ENCODE measurements around the gene CDK2. TPM values are rescaled to one million over a fixed set of nuclear protein-coding genes. Genes with fewer than 3 reads are reported as not detected.

The CDK2 gene
- total RNA-seq, 1 donor from 2014 or later, result 46.5 TPM

GRCh38 chr12:55927588-55928502 lies 38.8 kb upstream of the CDK2 start, which contains the start of gene PYM1:
Gene PYM1 (minus strand): TSS chr12:55927894. CDS start chr12:55927761, 133 bp downstream.
- Mint-ChIP-seq H3K27me3 (ENCODE audit: insufficient read depth, low read depth) (peaks cover 15% of the 10 kb centered on the region), H3K4me1 (peaks cover 41% of the 10 kb centered on the region), H3K27ac (peak within 1 kb of the TSS; percentile 95), H3K4me3 (peak within 1 kb of the TSS; percentile 99), H3K9me3 (no peaks in the 10 kb centered on the region), H3K36me3 (peaks cover 4% of the 10 kb centered on the region)
- peaks cover 65% of the 10 kb centered on the region for H3F3A ChIP-seq (ENCODE audit: low read depth)
- H3K27ac ChIP-seq, result peak within 1 kb of the TSS; percentile 93
- TF ChIP-seq, protein P1, sequence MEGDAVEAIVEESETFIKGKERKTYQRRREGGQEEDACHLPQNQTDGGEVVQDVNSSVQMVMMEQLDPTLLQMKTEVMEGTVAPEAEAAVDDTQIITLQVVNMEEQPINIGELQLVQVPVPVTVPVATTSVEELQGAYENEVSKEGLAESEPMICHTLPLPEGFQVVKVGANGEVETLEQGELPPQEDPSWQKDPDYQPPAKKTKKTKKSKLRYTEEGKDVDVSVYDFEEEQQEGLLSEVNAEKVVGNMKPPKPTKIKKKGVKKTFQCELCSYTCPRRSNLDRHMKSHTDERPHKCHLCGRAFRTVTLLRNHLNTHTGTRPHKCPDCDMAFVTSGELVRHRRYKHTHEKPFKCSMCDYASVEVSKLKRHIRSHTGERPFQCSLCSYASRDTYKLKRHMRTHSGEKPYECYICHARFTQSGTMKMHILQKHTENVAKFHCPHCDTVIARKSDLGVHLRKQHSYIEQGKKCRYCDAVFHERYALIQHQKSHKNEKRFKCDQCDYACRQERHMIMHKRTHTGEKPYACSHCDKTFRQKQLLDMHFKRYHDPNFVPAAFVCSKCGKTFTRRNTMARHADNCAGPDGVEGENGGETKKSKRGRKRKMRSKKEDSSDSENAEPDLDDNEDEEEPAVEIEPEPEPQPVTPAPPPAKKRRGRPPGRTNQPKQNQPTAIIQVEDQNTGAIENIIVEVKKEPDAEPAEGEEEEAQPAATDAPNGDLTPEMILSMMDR (IDR thresholded peaks at IDR 0.05), result no peak
- TF ChIP-seq EZH2phosphoT487 (IDR thresholded peaks at IDR 0.05) (no peak), EZH2 (IDR thresholded peaks at IDR 0.05) (no peak)
- H3K4me3 ChIP-seq, result peak within 1 kb of the TSS; percentile 94
- H2AFZ ChIP-seq (replicated peaks), result peak within 1 kb of the TSS; percentile 86
- peaks cover 6% of the 10 kb centered on the region for H3K36me3 ChIP-seq
- peak; percentile 92 for DNase-seq (ENCODE audit: low spot score)
- H4K20me1 ChIP-seq (ENCODE audit: low read depth), result peaks cover 37% of the 10 kb centered on the region
- H3K27me3 ChIP-seq, result peaks cover 18% of the 10 kb centered on the region
- peak within 1 kb of the TSS; percentile 86 for H3K9ac ChIP-seq
- peaks cover 9% of the 10 kb centered on the region for H3K4me1 ChIP-seq
- H3K79me2 ChIP-seq (ENCODE audit: low read depth), result peaks cover 51% of the 10 kb centered on the region
- no peaks in the 10 kb centered on the region for H3K9me3 ChIP-seq (ENCODE audit: low read depth)
- peak within 1 kb of the TSS; percentile 97 for H3K4me2 ChIP-seq

DNA sequence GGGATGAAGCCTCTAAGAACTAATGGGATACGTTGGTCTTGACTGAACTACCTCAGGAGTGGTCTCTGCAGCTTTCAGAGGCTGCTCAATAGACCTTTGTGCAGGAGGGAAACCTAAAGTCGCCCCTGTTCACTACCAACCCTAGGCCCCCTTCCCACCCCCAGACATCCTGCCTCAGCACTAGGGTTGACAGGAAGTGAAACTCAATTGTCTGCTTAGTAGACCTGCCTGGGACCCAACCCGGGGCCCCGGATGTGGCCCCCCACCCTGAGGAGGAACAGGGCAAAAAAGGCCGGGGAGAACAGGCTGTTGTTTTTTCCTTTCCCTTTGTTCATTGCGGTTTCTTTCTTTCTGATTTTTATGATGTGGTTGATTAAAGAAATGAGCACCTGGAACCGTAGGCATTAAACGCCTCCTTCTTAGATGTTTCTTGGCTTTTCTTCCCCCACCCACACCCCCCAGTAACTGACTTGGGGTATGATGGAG lies 37.3 kb upstream of the CDK2 start:
- H3K36me3 Mint-ChIP-seq, result peaks cover 1% of the 10 kb centered on the region
- TF ChIP-seq EZH2phosphoT487 (IDR thresholded peaks at IDR 0.05) (no peak), EZH2 (IDR thresholded peaks at IDR 0.05) (no peak)
- no peak overlapping the region for H3K4me2 ChIP-seq
- peak overlapping the region; percentile 99 for H3K4me3 Mint-ChIP-seq
- peaks cover 23% of the 10 kb centered on the region for H4K20me1 ChIP-seq (ENCODE audit: low read depth)
- H3K27ac ChIP-seq, result no peak overlapping the region
- H3K4me1 Mint-ChIP-seq, result peaks cover 38% of the 10 kb centered on the region
- peaks cover 57% of the 10 kb centered on the region for H3F3A ChIP-seq (ENCODE audit: low read depth)
- no peak overlapping the region for H3K9ac ChIP-seq
- H3K79me2 ChIP-seq (ENCODE audit: low read depth), result peaks cover 36% of the 10 kb centered on the region
- peaks cover 26% of the 10 kb centered on the region for H3K27me3 Mint-ChIP-seq (ENCODE audit: insufficient read depth, low read depth)
- H2AFZ ChIP-seq (replicated peaks), result no peak overlapping the region
- no peaks in the 10 kb centered on the region for H3K9me3 ChIP-seq (ENCODE audit: low read depth)
- no peaks in the 10 kb centered on the region for H3K9me3 Mint-ChIP-seq
- peak overlapping the region; percentile 31 for H3K27ac Mint-ChIP-seq
- H3K4me3 ChIP-seq, result no peak overlapping the region
- DNase-seq (ENCODE audit: low spot score), result no peak
- peaks cover 33% of the 10 kb centered on the region for H3K27me3 ChIP-seq
- peaks cover 6% of the 10 kb centered on the region for H3K36me3 ChIP-seq
- H3K4me1 ChIP-seq, result peaks cover 9% of the 10 kb centered on the region

DNA sequence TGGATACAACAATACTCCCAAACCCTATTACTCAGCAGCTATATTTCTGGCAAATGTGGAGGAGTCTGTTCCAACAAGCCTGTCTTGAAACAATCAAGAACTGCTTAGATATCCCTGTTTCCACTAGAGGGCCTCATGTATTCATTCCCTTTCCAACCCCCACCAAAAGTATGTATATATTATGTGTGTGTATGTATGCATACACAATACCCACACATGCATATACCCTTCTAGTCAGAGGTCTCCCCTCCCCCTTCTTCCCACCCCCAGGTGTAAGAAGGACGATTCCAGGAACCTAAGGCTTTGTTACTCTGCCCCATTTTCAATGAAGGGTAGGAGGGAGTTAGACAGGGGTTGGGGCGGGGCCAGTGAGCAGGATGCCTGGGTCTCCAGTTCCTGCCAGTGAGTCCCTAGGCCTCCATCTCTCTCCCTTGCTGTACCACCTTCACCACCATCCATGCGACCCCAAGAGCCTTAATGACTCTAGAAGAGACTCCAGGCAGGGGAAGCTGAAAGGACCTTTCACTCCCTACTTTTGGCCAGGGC lies 35.8 kb upstream of the CDK2 start, which contains the start of gene DGKA:
Gene DGKA (plus strand): TSS at position 392 of the 546 bp plus-strand sequence. CDS start 5,342 bp downstream, outside the sequence.
- peak within 1 kb of the TSS; percentile 97 for H3K4me2 ChIP-seq
- Mint-ChIP-seq H3K27me3 (ENCODE audit: insufficient read depth, low read depth) (peaks cover 27% of the 10 kb centered on the region), H3K36me3 (no peaks in the 10 kb centered on the region), H3K4me1 (peaks cover 28% of the 10 kb centered on the region), H3K9me3 (no peaks in the 10 kb centered on the region), H3K4me3 (peak within 1 kb of the TSS; percentile 89), H3K27ac (peak within 1 kb of the TSS; percentile 67)
- H2AFZ ChIP-seq (replicated peaks), result peak within 1 kb of the TSS; percentile 95
- peak; percentile 52 for DNase-seq (ENCODE audit: low spot score)
- H3K4me1 ChIP-seq, result peaks cover 4% of the 10 kb centered on the region
- peaks cover 8% of the 10 kb centered on the region for H4K20me1 ChIP-seq (ENCODE audit: low read depth)
- H3F3A ChIP-seq (ENCODE audit: low read depth), result peaks cover 48% of the 10 kb centered on the region
- peak within 1 kb of the TSS; percentile 33 for H3K9ac ChIP-seq
- H3K36me3 ChIP-seq, result no peaks in the 10 kb centered on the region
- peaks cover 45% of the 10 kb centered on the region for H3K27me3 ChIP-seq
- peaks cover 21% of the 10 kb centered on the region for H3K79me2 ChIP-seq (ENCODE audit: low read depth)
- no peak within 1 kb of the TSS for H3K27ac ChIP-seq
- H3K9me3 ChIP-seq (ENCODE audit: low read depth), result no peaks in the 10 kb centered on the region
- TF ChIP-seq EZH2phosphoT487 (IDR thresholded peaks at IDR 0.05), result no peak
- TF ChIP-seq, protein P1 (IDR thresholded peaks at IDR 0.05), result peak; percentile 67
- H3K4me3 ChIP-seq, result peak within 1 kb of the TSS; percentile 71
